Measurements from ENCODE around the gene PLAAT2.
"Not testable (repeated sequence)": the region's sequence is repeated elsewhere in the genome, so short reads cannot be mapped to it uniquely, and the experiment has no call there.

The PLAAT2 gene

DNA sequence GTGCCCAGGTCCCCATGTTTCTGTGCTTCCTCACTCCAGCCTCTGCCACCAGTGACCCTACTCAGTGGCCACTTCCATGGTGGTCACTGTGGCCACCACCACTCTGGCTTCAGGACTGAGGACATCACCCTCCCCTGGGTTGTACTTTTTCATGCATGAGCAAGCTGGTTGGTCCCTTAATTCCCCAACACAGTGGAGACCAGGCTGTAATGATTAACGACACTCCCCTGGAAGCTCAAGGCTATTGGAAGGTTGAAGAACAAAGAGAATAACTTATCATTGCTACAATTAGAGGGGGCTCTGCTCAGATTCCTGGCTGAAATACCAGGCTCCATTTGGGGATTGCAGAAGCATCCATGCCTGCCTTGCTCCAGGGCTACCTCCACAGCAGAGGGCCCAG, 16.1 kb downstream of the PLAAT2 start:
- no peak for DNase-seq

DNA sequence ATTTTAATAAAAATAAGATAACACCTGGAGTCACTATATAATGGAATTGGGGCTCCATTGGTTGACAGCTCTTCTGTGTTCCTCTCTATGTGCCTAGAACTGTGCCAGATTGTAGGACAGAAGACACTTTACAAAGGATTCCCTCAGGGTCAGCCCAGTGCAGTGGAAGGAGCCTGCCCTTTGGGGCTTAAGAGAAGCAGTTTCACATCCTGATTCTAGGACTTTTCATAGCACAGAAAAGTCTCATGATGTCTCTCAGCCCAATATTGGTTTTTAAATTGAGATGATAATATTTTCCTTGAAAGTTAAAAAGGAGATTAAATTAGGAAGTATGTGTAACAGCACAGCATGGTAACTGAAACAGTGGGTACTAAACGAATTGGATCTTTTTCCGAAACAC, 19.5 kb downstream of the PLAAT2 start:
- no peak for DNase-seq

GRCh38 chr11:63542506-63542905, 20.7 kb downstream of the PLAAT2 start:
- DNase-seq = not testable (repeated sequence)

- DNase-seq = no peak
These were observed 25.7 kb downstream of the PLAAT2 start for GRCh38 chr11:63537293-63538101.

DNA sequence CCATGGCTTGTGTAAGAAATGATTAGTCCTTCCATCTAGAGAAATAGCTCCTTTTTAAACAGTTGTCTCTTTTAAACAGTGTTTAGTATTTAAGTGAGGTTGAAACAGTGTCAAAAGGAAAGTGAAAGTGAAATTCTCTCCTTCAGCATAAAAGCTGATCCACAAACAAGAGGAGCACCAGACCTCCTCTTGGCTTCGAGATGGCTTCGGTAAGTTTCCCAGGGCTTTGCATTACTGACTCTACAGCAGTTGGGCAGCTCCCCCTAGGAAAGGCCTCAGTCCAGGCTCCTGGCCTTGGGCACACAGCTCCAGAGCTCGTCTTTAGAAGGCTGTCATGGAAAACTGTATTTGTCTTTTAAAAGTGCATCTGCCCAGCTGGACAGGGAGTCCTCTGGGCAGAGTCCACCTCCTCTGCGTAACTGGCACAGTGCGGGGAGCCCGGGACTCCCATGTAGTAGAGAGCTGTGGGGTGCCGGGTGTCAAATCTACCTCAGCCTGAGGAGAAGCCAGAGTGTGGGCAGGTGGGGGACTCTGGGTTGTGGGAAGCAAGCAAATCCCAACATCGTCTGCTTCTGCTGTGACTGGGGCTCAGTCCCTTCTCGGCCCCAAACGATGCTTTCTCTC, 26.4 kb downstream of the PLAAT2 start, which contains the start of gene PLAAT4:
Gene PLAAT4 (plus strand): TSS at position 140 of the 624 bp plus-strand sequence. CDS start 61 bp downstream, at position 201.
- DNase-seq = no peak

DNA sequence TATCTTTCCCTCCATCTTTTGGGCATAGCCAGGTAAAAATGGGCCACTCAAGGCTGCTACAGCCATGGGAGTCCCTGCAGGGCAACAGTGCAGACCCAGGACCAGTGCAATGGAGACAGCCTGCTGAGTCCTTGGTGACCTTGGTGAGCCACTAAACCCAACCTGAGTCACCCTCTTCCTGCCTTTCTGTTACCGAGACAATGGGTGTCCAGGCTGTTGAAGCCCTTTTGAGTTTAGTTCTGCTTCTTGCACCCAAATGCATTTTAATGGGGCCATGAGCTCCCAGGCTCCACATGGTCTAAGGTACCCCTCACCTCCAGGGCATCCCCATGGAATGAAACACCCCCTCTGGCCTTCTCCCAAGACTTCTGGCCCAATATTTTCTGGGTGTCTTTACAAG, 27.4 kb downstream of the PLAAT2 start:
- DNase-seq = no peak

DNA sequence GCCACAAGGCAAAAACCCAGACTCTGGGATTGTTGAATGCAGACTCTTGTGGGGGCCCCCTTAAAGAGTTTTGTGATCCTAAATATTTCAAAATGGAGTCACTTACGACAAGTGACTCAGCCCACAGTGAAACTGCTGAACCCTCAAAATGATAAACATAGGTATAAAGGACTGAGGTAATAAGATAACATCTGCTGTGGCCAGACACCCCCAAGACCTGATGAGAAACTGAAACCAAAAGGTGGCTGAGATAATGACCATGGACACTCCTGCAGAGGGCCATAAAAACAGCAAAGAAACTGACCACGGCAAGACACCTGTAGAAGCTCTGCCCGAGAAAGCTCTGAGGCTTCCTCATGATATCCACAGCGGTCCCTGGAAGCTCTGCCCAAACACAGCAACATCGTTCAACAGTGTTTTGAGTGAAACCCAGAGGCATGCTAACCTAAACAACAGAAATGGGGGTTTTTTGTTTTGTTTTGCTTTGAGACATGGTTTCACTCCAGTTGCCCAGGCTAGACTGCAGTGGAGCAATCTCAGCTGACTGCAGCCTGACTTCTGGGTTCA, 28.2 kb downstream of the PLAAT2 start:
- DNase-seq = no peak

DNA sequence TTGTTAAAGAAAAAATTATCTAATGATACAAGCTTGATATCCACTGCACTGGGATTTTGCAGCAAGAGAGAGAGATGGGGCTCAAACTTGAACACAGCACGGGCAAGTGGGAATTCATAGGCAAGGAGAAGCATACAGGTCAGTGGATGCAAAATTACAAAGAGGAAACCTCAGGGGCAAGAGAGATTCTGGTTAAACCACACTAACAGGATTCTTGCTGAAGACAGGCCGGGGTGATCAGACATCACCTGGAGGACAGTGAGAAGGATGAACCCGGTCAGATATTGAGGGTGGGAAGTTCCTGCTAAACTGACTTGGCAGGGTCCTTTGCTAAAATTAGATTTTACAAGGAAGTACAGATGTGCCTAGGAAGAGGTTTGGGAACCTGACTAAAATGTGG, 29.1 kb downstream of the PLAAT2 start:
- no peak for DNase-seq

GRCh38 chr11:63532799-63533475, 30.2 kb downstream of the PLAAT2 start:
- DNase-seq = no peak

DNA sequence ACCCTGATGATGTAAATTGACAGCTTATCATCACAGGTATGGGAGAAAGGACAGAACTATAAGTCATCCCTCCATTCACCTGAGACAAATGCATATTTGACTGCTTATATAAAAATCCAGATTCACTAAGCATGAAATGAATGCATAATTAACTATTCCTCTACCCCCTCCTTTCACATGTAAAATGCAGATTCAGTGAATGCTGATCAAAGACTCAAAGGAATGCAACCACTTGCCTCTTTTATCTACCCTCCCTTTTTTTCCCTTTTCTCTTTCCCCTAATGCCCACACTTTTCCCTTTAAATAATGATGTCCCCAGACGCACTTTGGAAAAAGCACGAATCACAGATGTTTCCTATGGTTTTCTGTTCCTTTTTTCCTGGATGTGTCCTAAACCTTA, 31.1 kb downstream of the PLAAT2 start:
- DNase-seq = no peak

- DNase-seq = peak; percentile 30
These were observed 31.9 kb downstream of the PLAAT2 start for GRCh38 chr11:63531074-63531792.

DNA sequence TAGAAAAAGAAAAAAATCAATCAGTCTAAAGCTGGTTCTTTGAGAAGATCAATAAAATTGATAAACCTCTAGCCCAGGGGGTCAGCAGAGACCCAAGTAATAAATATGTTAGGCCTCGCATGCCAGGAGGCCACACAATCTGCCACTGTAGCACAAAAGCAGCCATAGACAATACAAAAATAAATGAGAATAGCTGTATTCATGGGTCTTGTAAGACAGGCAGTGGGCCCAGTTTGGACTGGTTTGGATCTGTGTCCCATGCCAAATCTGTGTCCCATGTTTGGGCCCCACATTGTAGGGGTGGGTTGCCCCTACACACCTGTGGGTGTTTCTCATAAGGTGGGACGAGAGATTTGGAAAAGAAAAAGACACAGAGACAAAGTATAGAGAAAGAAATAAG, 33.2 kb downstream of the PLAAT2 start:
- no peak for DNase-seq

GRCh38 chr11:63529373-63529772, 33.8 kb downstream of the PLAAT2 start:
- not testable (repeated sequence) for DNase-seq

DNA sequence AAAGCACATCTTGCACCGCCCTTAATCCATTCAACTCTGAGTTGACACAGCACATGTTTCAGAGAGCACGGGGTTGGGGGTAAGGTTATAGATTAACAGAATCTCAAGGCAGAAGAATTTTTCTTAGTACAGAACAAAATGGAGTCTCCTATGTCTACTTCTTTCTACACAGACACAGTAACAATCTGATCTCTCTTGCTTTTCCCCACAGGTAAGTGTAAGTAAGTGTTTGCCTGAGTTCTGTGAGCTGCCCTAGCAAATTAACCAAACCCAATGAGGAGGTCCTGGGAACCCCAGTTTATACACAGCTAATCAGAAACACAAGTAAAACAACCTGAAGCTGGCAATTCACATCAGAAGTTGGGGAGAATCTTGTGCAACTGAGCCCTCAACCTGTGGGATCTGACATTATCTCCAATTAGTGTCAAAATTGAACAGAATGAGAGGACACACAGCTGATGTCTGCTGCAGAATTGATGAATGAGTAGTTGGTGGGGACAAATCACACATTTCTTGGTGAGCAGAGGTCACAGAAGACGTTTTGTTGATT, 34.4 kb downstream of the PLAAT2 start:
- DNase-seq = not testable (repeated sequence)

GRCh38 chr11:63528156-63528555, 35.0 kb downstream of the PLAAT2 start:
- DNase-seq = not testable (repeated sequence)

DNA sequence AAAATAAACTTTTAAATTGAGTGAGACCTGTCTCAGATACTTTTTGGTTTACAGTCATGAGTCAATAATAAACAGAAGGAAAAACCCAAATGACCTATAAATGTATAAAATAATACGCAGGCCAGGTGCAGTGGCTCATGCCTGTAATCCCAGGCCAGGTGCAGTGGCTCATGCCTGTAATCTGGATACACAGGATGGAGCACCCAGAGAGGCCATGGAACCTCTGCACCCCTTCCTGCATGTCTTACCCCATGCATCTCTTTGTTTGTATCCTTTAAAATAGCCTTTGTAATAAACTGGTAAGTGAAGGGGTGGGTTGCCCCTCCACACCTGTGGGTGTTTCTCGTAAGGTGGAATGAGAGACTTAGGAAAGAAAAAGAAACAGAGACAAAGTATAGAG, 35.5 kb downstream of the PLAAT2 start:
- DNase-seq = no peak

DNA sequence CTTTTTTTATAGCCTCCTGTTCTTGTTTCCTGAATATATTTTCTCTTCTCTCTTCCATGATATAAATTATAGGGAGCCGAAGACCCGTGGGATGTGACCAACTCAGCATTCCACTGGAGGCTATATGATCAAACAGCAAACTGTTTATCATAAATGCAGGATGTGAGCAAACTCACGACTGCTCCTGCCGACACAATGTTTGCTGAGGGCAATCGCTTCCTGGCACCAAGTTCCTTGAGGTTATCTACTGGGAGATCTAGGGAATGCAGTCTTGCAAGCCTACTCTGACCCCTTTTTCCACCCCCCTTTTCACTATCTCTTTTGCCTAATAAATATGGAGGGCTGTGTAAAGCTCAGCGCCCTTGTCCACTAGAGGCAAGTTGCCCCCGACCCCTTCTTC, 40.0 kb downstream of the PLAAT2 start:
- no peak for DNase-seq

- no peak for DNase-seq
These were observed 41.3 kb downstream of the PLAAT2 start for GRCh38 chr11:63521896-63522295.

- no peak for DNase-seq
These were observed 42.5 kb downstream of the PLAAT2 start for GRCh38 chr11:63520606-63521170.

GRCh38 chr11:63518548-63518947, 44.6 kb downstream of the PLAAT2 start:
- DNase-seq = no peak

DNA sequence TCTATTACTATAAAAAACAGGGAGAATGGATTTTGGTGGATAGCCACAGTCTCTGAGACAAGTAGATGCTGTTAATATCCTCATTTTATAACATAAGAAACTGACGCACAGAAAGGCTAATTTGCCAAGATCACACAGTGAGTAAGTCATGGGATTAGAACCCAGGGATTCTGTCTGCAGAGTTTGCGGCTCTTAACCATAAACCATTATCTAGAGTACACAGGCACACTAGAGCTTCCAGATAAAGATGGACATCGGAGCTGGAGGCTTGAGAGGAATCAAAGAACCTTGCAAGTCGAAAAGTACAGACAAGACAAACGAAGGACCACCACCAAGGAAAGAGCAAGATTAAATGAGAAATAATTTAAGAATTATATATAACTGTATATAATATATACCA, 46.0 kb downstream of the PLAAT2 start:
- DNase-seq = no peak

DNA sequence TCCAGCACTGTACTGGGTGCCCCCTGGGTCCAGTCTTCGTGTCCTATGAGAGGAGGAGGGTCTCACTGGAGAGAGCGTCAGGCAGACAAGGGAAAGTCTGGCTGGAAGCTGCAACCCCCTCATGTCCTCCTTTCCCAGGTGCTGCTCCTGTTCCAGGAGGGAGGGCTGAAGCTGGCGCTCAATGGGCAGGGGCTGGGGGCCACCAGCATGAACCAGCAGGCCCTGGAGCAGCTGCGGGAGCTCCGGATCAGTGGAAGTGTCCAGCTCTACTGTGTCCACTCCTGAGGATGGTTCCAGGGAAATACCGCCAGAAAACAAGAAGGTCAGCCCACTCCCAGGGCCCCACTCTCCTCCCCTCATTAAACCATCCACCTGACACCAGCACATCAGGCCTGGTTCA, 47.1 kb downstream of the PLAAT2 start:
- no peak for DNase-seq
